Measurements from ENCODE around the gene PKD2. TPM values are rescaled to one million over a fixed set of nuclear protein-coding genes. Genes with fewer than 3 reads are reported as not detected.

Gene PKD2
- total RNA-seq, 1 donor from 2014 or later: 47.5 TPM

DNA sequence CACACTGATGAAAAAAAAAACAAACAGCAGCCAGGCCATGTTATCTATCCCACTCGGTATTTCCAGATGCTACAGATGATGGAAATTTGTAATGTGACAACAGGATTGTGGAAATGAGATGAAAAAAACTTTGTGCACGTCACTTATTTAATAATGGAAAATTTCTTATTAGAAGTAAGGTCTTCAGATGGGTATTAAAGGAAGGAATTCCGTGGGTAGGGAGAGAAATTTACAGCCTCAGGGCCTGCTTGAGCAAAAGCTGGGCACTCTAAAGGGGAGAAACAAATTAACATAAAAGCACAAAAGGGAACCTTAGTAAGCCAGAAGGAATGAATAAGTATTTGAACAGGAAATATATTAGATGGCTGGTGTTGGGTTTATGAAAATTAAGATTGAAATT is 4.2 kb upstream of the PKD2 start:
- Mint-ChIP-seq H3K27ac (no peak overlapping the region), H3K9me3 (no peaks in the 10 kb centered on the region), H3K4me3 (no peak overlapping the region), H3K36me3 (peaks cover 3% of the 10 kb centered on the region), H3K27me3 (peaks cover 10% of the 10 kb centered on the region), H3K4me1 (ENCODE audit: unreplicated experiment) (peaks cover 5% of the 10 kb centered on the region)
- no peak for DNase-seq (ENCODE audit: extremely low spot score, unreplicated experiment)
- TF ChIP-seq, protein P1, sequence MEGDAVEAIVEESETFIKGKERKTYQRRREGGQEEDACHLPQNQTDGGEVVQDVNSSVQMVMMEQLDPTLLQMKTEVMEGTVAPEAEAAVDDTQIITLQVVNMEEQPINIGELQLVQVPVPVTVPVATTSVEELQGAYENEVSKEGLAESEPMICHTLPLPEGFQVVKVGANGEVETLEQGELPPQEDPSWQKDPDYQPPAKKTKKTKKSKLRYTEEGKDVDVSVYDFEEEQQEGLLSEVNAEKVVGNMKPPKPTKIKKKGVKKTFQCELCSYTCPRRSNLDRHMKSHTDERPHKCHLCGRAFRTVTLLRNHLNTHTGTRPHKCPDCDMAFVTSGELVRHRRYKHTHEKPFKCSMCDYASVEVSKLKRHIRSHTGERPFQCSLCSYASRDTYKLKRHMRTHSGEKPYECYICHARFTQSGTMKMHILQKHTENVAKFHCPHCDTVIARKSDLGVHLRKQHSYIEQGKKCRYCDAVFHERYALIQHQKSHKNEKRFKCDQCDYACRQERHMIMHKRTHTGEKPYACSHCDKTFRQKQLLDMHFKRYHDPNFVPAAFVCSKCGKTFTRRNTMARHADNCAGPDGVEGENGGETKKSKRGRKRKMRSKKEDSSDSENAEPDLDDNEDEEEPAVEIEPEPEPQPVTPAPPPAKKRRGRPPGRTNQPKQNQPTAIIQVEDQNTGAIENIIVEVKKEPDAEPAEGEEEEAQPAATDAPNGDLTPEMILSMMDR (conservative IDR thresholded peaks at IDR 0.05): no peak

DNA sequence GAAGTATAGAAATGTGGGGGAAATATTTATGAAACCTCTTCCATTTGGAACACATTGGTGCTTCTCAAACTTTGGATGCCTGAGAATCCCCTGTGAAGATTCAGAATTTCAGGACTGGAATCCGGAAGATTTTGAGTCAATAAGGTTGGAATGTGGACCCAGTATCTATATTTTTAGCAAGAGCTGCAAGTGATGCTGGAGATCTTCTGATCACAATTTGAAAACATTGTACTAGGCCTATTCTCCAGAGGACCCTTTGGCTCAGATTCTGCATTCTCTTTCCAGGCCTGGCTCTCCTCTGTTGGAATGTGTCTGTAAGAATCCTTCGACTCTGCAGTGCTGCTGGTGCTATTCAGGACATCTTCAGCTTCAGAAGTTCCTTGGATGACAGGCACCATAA is 2.4 kb upstream of the PKD2 start:
- H3K4me3 Mint-ChIP-seq: peak overlapping the region; percentile 91
- no peak for DNase-seq (ENCODE audit: extremely low spot score, unreplicated experiment)
- peaks cover 3% of the 10 kb centered on the region for H3K36me3 Mint-ChIP-seq
- H3K27me3 Mint-ChIP-seq: peaks cover 10% of the 10 kb centered on the region
- no peaks in the 10 kb centered on the region for H3K9me3 Mint-ChIP-seq
- H3K4me1 Mint-ChIP-seq (ENCODE audit: unreplicated experiment): peaks cover 10% of the 10 kb centered on the region
- H3K27ac Mint-ChIP-seq: no peak overlapping the region
- TF ChIP-seq, protein P1 (conservative IDR thresholded peaks at IDR 0.05): no peak

DNA sequence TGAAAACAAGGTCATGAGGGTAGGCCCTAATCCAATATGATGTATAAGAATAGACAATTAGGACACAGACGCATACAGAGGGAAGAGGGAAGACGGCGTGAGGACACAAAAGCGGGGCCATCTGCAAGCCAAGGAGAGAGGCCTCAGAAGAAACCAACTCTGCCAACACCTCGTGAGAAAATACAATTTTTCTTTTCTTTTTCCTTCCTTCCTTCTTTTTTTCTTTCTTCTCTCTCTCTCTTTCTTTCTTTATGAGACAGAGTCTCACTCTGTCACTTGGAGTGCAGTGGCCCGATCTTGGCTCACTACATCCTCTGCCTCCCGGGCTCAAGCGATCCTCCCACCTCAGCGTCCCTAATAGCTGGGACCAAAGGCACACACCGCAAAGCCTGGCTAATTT is 1.5 kb upstream of the PKD2 start:
- TF ChIP-seq, protein P1 (conservative IDR thresholded peaks at IDR 0.05): no peak
- Mint-ChIP-seq H3K4me1 (ENCODE audit: unreplicated experiment) (peaks cover 17% of the 10 kb centered on the region), H3K36me3 (peaks cover 7% of the 10 kb centered on the region), H3K27me3 (peaks cover 10% of the 10 kb centered on the region), H3K4me3 (peak overlapping the region; percentile 91), H3K9me3 (no peaks in the 10 kb centered on the region), H3K27ac (no peak overlapping the region)
- DNase-seq (ENCODE audit: extremely low spot score, unreplicated experiment): no peak

DNA sequence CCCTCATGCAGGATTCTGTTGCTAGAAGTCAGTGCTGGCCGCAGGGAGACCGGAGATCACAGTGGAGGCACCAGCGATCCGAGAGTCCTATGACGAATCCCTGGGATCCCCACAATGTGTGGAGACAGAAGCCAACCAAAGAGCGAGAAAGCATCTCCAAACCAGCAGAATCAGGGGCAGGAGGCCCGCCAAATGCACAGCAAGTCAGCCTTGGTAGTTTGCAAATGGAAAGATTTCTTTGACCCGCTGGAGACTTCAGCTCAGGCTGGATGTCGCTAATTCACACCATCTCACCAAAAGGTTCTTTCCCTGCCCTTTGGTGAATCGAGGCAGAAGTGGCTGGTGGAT is 505 bp upstream of the PKD2 start:
- DNase-seq (ENCODE audit: extremely low spot score, unreplicated experiment): no peak
- Mint-ChIP-seq H3K36me3 (peaks cover 10% of the 10 kb centered on the region), H3K27ac (peak overlapping the region; percentile 80), H3K4me1 (ENCODE audit: unreplicated experiment) (peaks cover 23% of the 10 kb centered on the region), H3K4me3 (peak overlapping the region; percentile 91), H3K27me3 (peaks cover 10% of the 10 kb centered on the region), H3K9me3 (no peaks in the 10 kb centered on the region)
- TF ChIP-seq, protein P1 (conservative IDR thresholded peaks at IDR 0.05): no peak

DNA sequence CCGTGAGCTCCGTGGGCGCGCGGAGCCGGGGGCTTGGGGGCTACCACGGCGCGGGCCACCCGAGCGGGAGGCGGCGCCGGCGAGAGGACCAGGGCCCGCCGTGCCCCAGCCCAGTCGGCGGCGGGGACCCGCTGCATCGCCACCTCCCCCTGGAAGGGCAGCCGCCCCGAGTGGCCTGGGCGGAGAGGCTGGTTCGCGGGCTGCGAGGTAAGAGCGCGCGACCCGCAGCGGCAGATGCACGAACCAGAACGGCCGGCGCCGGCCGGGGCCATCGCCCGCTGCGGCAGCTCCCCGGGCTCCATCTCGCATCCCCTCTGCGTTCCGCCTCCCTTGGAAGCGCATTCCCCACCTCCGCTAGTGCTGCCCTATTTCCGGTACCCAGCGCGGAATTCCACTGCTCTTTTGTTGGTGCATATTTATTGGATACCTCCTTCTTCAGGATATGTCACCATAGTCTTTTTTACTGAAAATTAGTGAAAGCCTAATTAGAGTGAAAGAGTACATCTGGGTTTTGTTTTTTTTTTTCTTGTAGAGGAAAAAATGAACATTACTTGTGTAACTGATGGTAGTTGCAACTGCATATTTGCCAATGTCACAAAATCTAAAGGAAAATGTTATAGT is 797 bp downstream of the PKD2 start:
- TF ChIP-seq, protein P1 (conservative IDR thresholded peaks at IDR 0.05): no peak
- Mint-ChIP-seq H3K4me1 (ENCODE audit: unreplicated experiment) (peaks cover 34% of the 10 kb centered on the region), H3K4me3 (peak overlapping the region; percentile 92), H3K9me3 (no peaks in the 10 kb centered on the region), H3K27me3 (peaks cover 7% of the 10 kb centered on the region), H3K36me3 (peaks cover 13% of the 10 kb centered on the region), H3K27ac (peak overlapping the region; percentile 78)
- DNase-seq (ENCODE audit: extremely low spot score, unreplicated experiment): peak; percentile 71
